ENCODE results near the gene CAPRIN2. TPM values are rescaled to one million over a fixed set of nuclear protein-coding genes. Genes with fewer than 3 reads are reported as not detected.

The CAPRIN2 gene
- polyA plus RNA-seq, 1 experiment, result 7.8 TPM

DNA sequence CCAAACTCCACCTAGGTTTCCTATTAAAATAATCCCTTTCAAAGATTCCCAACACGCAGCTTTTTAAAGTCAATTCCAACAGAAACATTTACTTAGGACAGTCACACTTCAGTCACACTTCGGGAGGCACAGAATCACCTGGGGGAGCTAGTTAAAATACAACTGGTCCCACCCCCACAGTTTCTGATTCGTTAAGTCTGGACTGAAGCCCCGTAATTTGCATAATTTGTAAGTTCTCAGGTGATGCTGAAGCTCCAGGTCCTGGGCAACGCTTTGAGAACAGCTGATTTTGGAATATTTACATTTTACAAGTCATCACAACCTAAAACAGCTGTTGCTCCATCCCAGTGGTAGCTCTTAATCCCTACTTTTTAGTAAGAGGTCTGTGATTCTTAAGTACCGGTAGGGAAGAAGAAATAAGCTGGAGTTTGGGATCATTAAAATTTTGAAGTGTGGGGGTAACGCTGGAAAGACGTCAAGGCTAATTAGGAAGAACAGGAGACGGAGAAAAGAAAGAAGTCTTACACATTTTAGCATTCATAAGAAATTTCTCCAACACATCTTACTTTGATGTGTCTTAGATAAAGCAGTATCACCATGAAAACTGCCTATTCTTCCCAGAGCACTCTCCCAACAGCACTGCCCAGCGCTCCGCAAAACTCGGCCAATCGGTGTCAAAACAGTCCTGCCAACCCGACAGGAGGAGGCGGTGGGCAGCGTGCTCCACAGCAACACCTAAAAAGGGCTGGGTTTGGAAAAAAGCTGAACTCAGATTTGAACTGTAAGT is 60.1 kb downstream of the CAPRIN2 start:
- H3K36me3 ChIP-seq (ENCODE audit: control insufficient read depth, insufficient read depth, low read length), result no peaks in the 10 kb centered on the region
- H3K27me3 ChIP-seq (ENCODE audit: control insufficient read depth, insufficient read depth, low read length), result no peaks in the 10 kb centered on the region
- DNase-seq (ENCODE audit: low read depth), result no peak
- TF ChIP-seq, protein P1, sequence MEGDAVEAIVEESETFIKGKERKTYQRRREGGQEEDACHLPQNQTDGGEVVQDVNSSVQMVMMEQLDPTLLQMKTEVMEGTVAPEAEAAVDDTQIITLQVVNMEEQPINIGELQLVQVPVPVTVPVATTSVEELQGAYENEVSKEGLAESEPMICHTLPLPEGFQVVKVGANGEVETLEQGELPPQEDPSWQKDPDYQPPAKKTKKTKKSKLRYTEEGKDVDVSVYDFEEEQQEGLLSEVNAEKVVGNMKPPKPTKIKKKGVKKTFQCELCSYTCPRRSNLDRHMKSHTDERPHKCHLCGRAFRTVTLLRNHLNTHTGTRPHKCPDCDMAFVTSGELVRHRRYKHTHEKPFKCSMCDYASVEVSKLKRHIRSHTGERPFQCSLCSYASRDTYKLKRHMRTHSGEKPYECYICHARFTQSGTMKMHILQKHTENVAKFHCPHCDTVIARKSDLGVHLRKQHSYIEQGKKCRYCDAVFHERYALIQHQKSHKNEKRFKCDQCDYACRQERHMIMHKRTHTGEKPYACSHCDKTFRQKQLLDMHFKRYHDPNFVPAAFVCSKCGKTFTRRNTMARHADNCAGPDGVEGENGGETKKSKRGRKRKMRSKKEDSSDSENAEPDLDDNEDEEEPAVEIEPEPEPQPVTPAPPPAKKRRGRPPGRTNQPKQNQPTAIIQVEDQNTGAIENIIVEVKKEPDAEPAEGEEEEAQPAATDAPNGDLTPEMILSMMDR (IDR thresholded peaks at IDR 0.05; ENCODE audit: insufficient read depth, low read depth, low read length), result peak; percentile 15; the same call in 1 of the 2 replicates
- ChIA-PET POLR2A (interaction anchor here (1.1 kb wide), 1 partner anchor 59 kb away, joined by 3 read pairs; no protein-coding TSS in a partner anchor), CTCF (interaction anchor here (0.5 to 1.4 kb wide), 4 partner anchors 9 to 239 kb away, joined by 3 to 4 read pairs (median 4); no protein-coding TSS in a partner anchor)
- peak overlapping the region; percentile 94 for H3K4me3 ChIP-seq (ENCODE audit: low read depth, low read length)

DNA sequence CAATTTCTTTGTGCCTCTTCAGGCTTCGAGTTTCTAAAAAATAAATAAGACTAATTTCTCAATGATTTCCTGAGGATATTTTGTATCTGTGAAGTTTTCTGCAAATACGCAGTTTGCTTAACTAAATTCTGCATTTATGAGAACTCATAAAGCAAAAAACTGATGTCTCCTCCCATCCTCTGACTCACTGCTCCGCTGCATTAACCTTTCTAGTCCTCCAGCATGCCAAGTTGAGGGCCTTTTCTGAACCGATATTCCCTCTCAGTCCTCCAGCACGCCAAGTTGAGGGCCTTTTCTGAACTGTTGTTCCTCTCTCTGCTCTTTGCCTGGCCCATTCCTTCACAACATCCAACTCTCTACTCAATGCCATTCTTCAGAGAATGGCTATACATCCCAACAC is 62.3 kb downstream of the CAPRIN2 start:
- no peak overlapping the region for H3K4me3 ChIP-seq (ENCODE audit: low read depth, low read length)
- POLR2A ChIA-PET, result no interaction called here
- CTCF ChIA-PET, result no interaction called here
- H3K36me3 ChIP-seq (ENCODE audit: control insufficient read depth, insufficient read depth, low read length), result no peaks in the 10 kb centered on the region
- no peak for DNase-seq (ENCODE audit: low read depth)
- H3K27me3 ChIP-seq (ENCODE audit: control insufficient read depth, insufficient read depth, low read length), result no peaks in the 10 kb centered on the region
- TF ChIP-seq, protein P1 (IDR thresholded peaks at IDR 0.05; ENCODE audit: insufficient read depth, low read depth, low read length), result no peak

DNA sequence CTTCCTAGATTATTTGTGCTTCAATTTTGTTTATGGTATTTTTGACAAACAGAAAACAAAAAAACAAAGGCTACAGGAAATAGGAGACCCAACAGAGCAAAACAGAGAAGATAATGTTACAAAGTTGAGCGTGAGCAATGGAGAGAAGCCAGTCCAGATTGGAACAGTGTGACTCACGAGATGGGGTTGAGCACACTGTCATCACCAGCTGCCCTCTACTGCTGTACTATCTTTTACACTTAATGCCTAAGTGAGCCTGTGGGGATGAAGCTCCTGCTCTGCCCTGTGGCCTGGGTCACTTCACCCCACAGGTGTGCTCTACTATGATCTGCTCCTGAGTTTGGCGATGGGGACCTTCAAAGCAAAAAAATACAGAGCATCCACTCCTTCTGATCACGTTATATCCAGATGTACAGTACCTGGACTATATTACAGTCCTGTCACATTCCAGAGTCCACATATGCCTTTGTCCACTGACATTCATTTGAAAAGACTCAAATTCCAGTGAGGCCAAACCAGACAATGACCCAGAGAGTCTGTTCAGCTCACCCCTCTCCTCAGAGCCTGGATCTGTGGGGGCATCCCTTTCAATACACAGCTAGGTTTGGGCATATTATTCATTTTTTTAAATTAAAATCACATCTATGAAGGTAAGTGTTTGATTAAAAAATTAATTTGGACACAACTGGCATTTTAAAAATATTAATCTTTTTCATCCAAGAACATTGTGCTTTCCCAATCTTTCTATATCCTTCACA is 63.5 kb downstream of the CAPRIN2 start:
- ChIA-PET POLR2A (no interaction called here), CTCF (interaction anchor here (0.7 to 1.4 kb wide), 2 partner anchors 11 to 105 kb away, joined by 3 read pairs; no protein-coding TSS in a partner anchor)
- peak; percentile 24 for DNase-seq (ENCODE audit: low read depth)
- Histone ChIP-seq H3K4me3 (ENCODE audit: low read depth, low read length) (no peak overlapping the region), H3K27me3 (ENCODE audit: control insufficient read depth, insufficient read depth, low read length) (no peaks in the 10 kb centered on the region), H3K36me3 (ENCODE audit: control insufficient read depth, insufficient read depth, low read length) (no peaks in the 10 kb centered on the region)
- TF ChIP-seq, protein P1 (IDR thresholded peaks at IDR 0.05; ENCODE audit: insufficient read depth, low read depth, low read length), result no peak

DNA sequence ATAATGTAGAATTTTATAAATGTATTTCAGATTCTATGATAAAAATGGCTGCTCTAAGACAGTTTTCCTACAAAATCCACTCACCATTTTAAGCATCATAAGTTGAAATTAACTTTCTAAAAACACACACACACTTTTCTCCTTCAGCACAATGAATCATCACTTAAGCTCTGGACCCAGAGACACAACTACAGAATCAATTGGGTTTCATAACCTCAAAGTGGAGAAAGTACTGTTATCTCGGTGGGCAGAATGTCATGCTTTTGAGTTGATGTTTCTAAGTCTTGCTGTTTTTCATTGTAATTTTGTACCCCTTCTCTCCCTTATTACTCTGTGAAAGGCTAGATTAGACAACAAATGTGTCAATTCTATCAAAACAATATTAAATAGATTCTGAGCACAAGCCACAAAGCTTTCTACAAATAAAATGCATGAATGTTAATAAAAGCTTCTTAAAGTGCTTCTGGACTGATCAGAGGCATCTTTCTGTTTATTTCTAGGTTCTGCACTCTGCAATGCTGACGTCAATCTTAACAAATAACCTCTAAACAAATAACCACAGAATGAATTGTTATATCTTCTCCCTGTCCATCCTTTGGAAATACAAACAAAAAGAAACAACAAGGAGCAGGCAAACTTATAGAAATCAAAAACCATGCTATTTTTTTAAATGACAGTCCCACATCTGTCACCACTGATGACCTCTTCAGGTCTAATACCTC is 67.3 kb downstream of the CAPRIN2 start:
- Histone ChIP-seq H3K27me3 (ENCODE audit: control insufficient read depth, insufficient read depth, low read length) (no peaks in the 10 kb centered on the region), H3K36me3 (ENCODE audit: control insufficient read depth, insufficient read depth, low read length) (no peaks in the 10 kb centered on the region), H3K4me3 (ENCODE audit: low read depth, low read length) (no peak overlapping the region)
- POLR2A ChIA-PET, result no interaction called here
- DNase-seq (ENCODE audit: low read depth), result no peak
- TF ChIP-seq, protein P1 (IDR thresholded peaks at IDR 0.05; ENCODE audit: insufficient read depth, low read depth, low read length), result no peak
- CTCF ChIA-PET, result no interaction called here
